Activated naive CD4-positive, alpha-beta T cell treated with Interleukin-2 at 50 U/mL for 16 hours (primary cell): ENCODE measurements around the gene AKR7A2.
"Not testable (repeated sequence)": the region's sequence is repeated elsewhere in the genome, so short reads cannot be mapped to it uniquely, and the experiment has no call there.

Source experiments
- DNase-seq: peaks from one replicate; pipeline ENCODE4 v3.0.0-alpha.2; 2020

AKR7A2 gene

GRCh38 chr1:19257178-19257914 is 54.6 kb downstream of the AKR7A2 start:
- peak; percentile 13 for DNase-seq

- not testable (repeated sequence) for DNase-seq
Measured at GRCh38 chr1:19256301-19256700, 55.6 kb downstream of the AKR7A2 start.

- no peak for DNase-seq
Measured at GRCh38 chr1:19255288-19255687, 56.7 kb downstream of the AKR7A2 start.

GRCh38 chr1:19254416-19254815 is 57.5 kb downstream of the AKR7A2 start:
- DNase-seq = no peak
